ENCODE results near the gene PRLR.

The PRLR gene

DNA sequence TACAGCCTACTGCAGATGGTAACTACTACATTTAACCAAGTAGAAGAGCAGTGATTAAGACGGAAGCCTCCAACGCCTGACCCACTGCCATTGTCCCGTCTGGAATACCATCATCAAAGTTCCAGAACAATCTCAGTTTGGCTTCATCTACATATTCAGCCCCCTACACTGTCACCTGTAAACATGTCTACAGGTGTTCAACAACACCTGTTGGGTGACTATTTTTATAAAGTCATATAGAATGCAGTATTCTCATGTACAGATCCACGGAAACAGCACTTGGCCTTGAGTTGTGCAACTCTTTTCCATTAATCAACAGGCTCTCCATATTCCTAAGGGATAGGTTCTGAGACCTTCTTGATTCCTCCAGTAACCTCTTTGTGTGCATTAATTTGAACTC is 129.3 kb downstream of the PRLR start:
- TF ChIP-seq, protein P1, sequence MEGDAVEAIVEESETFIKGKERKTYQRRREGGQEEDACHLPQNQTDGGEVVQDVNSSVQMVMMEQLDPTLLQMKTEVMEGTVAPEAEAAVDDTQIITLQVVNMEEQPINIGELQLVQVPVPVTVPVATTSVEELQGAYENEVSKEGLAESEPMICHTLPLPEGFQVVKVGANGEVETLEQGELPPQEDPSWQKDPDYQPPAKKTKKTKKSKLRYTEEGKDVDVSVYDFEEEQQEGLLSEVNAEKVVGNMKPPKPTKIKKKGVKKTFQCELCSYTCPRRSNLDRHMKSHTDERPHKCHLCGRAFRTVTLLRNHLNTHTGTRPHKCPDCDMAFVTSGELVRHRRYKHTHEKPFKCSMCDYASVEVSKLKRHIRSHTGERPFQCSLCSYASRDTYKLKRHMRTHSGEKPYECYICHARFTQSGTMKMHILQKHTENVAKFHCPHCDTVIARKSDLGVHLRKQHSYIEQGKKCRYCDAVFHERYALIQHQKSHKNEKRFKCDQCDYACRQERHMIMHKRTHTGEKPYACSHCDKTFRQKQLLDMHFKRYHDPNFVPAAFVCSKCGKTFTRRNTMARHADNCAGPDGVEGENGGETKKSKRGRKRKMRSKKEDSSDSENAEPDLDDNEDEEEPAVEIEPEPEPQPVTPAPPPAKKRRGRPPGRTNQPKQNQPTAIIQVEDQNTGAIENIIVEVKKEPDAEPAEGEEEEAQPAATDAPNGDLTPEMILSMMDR (IDR thresholded peaks at IDR 0.05; ENCODE audit: unreplicated experiment in 3 of 3): no peak
- H3K27me3 Mint-ChIP-seq (ENCODE audit: low read depth): no peaks in the 10 kb centered on the region
- H3K36me3 Mint-ChIP-seq (ENCODE audit: low read depth): peaks cover 5% of the 10 kb centered on the region
- peaks cover 5% of the 10 kb centered on the region for H3K9me3 Mint-ChIP-seq
- H3K4me3 Mint-ChIP-seq: no peak overlapping the region
- no peak overlapping the region for H3K27ac Mint-ChIP-seq
- H3K4me1 Mint-ChIP-seq: peaks cover 4% of the 10 kb centered on the region

DNA sequence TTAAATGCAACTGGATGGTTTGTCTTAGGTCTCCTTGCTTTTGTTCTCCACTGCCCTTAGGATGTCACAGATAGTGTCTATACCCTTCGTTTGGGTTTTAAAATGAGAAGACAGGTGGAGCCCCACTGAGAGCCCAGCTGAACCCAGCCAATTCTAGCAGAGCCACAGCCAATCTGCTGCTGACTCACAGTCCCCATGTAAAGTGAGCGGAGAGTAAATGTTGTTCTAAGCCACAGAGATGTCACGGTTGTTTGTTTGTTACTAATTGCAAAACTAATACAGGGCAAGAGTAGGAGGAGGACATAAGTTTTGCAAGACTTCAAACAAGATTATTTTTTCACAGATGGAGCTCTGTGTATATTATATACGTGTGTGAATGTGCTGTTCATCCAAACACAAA is 132.1 kb downstream of the PRLR start:
- TF ChIP-seq, protein P1 (IDR thresholded peaks at IDR 0.05; ENCODE audit: unreplicated experiment in 3 of 3): no peak
- H3K4me3 Mint-ChIP-seq: no peak overlapping the region
- no peaks in the 10 kb centered on the region for H3K9me3 Mint-ChIP-seq

DNA sequence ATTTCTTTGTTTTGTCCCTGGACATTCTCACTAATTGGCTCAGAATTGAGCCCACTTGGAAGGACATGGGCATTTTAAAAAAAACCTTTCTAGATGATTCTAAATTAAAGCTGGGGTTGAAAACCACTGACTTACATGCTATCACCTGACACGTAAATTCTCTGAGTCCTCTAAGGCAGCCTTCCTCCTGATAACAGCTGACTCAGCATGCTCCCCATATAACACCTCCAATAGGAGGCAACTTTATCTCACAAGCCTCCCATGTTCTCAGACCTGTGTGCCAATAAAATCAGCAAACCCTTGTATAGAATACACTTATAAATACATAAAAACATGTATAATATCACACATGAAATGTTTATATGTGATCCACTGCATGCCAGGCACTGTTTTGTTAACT is 133.4 kb downstream of the PRLR start:
- no peak overlapping the region for H3K4me3 Mint-ChIP-seq
- no peaks in the 10 kb centered on the region for H3K9me3 Mint-ChIP-seq
- no peak overlapping the region for H3K27ac Mint-ChIP-seq
- H3K4me1 Mint-ChIP-seq: peaks cover 11% of the 10 kb centered on the region
- TF ChIP-seq, protein P1 (IDR thresholded peaks at IDR 0.05; ENCODE audit: unreplicated experiment in 3 of 3): no peak
- no peaks in the 10 kb centered on the region for H3K36me3 Mint-ChIP-seq (ENCODE audit: low read depth)
- H3K27me3 Mint-ChIP-seq (ENCODE audit: low read depth): peaks cover 4% of the 10 kb centered on the region

More for the DNA sequence above, 132.1 kb downstream of the PRLR start:
- Mint-ChIP-seq H3K27ac (no peak overlapping the region), H3K36me3 (ENCODE audit: low read depth) (no peaks in the 10 kb centered on the region), H3K4me1 (peaks cover 11% of the 10 kb centered on the region), H3K27me3 (ENCODE audit: low read depth) (no peaks in the 10 kb centered on the region)

DNA sequence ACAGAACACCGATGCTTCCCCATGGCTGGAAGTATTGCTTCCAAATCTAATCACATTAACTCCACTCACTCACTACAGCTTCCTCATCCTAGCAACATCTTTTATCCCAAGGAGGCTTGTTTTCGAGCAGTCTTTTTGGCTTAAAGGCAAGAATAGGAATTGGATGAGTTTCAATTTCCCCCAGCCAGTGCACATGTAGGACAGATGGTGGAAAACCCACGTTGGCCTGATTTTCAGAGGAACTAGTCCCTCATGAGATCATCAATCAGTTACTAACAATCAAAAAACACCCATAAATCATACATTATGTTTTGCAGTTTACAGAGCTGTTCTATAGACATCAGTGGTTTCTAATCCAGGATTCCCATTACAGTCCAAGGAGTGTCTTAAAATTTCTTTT is 134.1 kb downstream of the PRLR start:
- Mint-ChIP-seq H3K27ac (no peak overlapping the region), H3K27me3 (ENCODE audit: low read depth) (peaks cover 4% of the 10 kb centered on the region), H3K9me3 (no peaks in the 10 kb centered on the region), H3K36me3 (ENCODE audit: low read depth) (no peaks in the 10 kb centered on the region), H3K4me1 (peaks cover 11% of the 10 kb centered on the region), H3K4me3 (no peak overlapping the region)
- TF ChIP-seq, protein P1 (IDR thresholded peaks at IDR 0.05; ENCODE audit: unreplicated experiment in 3 of 3): no peak

DNA sequence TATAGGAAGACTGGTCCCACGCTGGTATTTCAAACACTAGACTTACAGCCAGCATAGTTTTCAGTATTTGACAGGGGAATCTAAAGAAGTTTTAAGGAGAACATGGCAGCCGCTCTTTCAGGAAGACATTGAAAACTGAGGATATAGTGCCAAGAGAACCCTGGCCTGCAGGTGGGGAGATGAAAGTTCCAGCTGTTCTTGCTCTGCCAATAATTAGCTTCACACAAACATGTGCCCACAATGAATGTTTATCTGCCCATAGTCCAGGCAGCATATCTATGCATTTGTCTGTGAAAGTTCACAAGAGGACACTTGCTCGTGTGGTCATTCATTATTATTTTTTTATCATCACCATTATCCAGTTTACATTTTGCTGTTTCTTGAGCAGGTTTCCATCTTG is 134.9 kb downstream of the PRLR start:
- TF ChIP-seq, protein P1 (IDR thresholded peaks at IDR 0.05; ENCODE audit: unreplicated experiment in 3 of 3): no peak
- no peak overlapping the region for H3K27ac Mint-ChIP-seq

DNA sequence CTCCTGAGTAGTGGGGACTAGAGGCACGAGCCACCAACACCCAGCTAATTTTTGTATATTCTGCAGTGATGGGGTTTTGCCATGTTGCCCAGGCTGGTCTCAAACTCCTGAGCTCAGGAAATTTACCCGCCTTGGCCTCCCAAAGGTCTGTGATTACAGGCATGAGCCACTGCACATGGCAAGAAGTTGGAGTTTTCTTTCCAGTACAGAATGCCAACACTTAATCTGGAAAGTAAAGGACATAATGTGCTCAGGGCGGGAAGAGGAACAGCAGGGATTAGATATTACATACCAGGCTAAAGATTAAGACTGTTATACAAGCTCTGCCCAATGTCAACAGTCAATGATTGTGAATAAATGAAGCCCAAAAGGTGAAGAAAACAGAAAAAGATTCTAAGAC is 135.3 kb downstream of the PRLR start:
- H3K4me3 Mint-ChIP-seq: no peak overlapping the region
- H3K27ac Mint-ChIP-seq: no peak overlapping the region
- peaks cover 11% of the 10 kb centered on the region for H3K4me1 Mint-ChIP-seq
- H3K9me3 Mint-ChIP-seq: no peaks in the 10 kb centered on the region
- H3K27me3 Mint-ChIP-seq (ENCODE audit: low read depth): peaks cover 7% of the 10 kb centered on the region
- TF ChIP-seq, protein P1 (IDR thresholded peaks at IDR 0.05; ENCODE audit: unreplicated experiment in 3 of 3): no peak
- H3K36me3 Mint-ChIP-seq (ENCODE audit: low read depth): no peaks in the 10 kb centered on the region

More for the DNA sequence above, 134.9 kb downstream of the PRLR start:
- Mint-ChIP-seq H3K4me1 (peaks cover 11% of the 10 kb centered on the region), H3K4me3 (no peak overlapping the region), H3K9me3 (no peaks in the 10 kb centered on the region), H3K27me3 (ENCODE audit: low read depth) (peaks cover 7% of the 10 kb centered on the region), H3K36me3 (ENCODE audit: low read depth) (no peaks in the 10 kb centered on the region)
